GM12872 (cell line): ENCODE measurements around the gene HOXA3.
A peak's percentile ranks its signal among the peaks of the same experiment; 100 is the strongest.

Experiments used
- CTCF ChIP-seq: IDR thresholded peaks from 3 replicates; pipeline ENCODE4 v1.5.1; 2011; ENCODE audit warnings: low read depth, mild to moderate bottlenecking, low read length, moderate library complexity; ENCODE audit not compliant: insufficient read depth

HOXA3 gene

GRCh38 chr7:27150568-27151340, 1.6 kb downstream of the HOXA3 start:
- peak; percentile 82 for TF ChIP-seq CTCF

- TF ChIP-seq CTCF = no peak
Observed at GRCh38 chr7:27149842-27150567, 2.4 kb downstream of the HOXA3 start.

GRCh38 chr7:27148756-27149641, 3.4 kb downstream of the HOXA3 start:
- no peak for TF ChIP-seq CTCF

GRCh38 chr7:27148031-27148755, 4.2 kb downstream of the HOXA3 start:
- no peak for TF ChIP-seq CTCF

GRCh38 chr7:27147199-27148030, 5.0 kb downstream of the HOXA3 start, which contains the start of gene HOXA6:
Gene HOXA6, minus strand, starts transcription at chr7:27147774. Its CDS starts 25 bp downstream, at chr7:27147749.
- no peak for TF ChIP-seq CTCF

GRCh38 chr7:27146491-27147198, 5.7 kb downstream of the HOXA3 start:
- no peak for TF ChIP-seq CTCF
